CD4-positive, alpha-beta T cell treated with Interleukin-4 for 1 hour (primary cell): ENCODE data around the gene OSBPL7.

Experiments
- DNase-seq, 2 donors: peaks; one replicate each; pipeline ENCODE4 v3.0.0-alpha.2; 2020 to 2022

OSBPL7 gene

DNA sequence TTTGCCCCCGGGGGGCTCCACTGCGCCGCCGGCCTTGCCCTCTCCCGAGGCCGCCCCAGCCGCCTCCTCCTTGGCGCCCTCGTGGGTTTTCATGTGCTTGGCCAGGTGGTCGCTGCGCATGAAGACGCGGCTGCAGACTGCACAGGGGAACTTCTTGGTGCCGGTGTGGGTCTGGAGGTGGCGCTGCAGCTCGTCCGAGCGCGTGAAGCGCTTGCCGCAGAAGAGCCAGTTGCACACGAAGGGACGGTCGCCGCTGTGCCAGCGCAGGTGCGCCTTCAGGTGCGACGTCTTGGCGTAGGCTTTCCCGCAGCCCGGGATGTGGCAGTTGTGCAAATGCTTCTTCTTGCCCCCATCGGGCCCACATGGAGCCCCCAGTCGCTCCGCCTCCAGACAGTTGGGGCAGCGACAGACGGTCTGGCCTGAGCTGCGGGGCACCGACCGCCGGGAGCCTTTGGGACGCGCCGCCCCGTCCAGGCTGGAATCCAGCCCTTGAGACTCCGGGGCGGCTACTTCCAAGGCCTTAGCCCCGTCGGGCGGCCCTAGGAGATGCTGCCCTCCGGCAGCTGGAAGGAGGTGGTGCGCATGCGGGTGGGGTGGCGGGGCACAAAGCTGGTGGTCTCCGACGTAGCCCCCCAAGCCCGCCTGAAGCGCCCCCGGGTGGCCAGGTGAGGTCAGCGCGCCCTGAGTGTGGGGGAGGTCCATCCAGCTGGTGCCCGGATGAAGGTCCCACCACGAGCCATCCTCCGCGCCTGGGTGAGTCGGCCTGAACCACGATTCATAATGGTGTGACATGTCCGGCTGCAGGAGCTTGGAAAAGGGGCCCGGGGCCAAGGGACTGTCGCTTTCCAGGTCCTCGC, 26.0 kb upstream of the OSBPL7 start:
- peak; percentile 20 to 36 for DNase-seq

DNA sequence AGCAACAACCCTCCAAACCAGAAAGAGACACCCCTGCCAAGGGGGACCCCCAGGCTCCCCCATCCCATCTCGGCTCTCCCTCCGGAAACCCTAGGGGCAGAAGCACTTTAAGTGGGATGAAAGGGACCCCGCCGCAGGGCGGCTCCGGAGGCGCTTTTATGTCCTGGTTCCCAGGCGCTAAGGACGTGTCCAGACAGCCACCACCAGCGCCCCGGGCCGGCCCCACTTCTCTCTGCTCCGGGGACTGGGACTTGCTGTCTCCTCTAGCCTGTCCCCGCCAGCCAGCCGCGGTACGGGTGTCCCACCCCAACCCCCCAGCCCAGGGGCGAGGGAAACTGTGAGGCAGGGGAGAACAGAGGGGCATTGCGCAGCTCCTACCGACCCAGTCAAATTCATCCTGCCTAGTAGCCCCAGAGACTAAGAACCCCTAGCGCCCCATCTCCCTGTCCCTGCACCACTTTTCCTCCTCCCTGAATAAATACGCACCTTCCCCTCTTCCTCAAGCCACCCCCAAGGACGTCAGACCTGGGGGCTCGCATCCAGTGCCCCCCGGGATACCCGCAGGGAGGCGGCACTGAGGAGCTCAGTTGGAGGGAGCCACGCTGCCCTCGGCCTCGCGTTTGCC, 25.2 kb upstream of the OSBPL7 start:
- no peak for DNase-seq

DNA sequence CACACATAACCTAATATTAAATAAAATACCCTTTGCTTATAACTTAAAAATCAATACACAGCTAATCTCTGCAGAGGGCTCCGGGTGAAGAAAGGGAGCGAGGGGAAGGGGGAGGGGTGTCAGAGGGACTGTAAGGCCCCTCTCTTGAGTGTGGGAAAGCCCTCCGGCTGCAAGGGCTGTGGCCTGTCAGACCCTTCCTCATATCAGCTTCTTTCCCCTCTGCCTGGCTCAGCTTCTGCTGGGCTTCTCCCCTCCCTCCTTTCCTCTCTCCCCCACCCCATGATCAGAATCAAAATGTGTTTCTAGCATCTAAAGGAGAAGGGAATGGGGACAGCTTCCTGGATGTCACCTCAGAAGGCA, 24.1 kb upstream of the OSBPL7 start:
- DNase-seq: no peak

GRCh38 chr17:47844814-47845715, 23.5 kb upstream of the OSBPL7 start:
- no peak for DNase-seq

GRCh38 chr17:47844227-47844626, 22.6 kb upstream of the OSBPL7 start:
- DNase-seq: no peak

DNA sequence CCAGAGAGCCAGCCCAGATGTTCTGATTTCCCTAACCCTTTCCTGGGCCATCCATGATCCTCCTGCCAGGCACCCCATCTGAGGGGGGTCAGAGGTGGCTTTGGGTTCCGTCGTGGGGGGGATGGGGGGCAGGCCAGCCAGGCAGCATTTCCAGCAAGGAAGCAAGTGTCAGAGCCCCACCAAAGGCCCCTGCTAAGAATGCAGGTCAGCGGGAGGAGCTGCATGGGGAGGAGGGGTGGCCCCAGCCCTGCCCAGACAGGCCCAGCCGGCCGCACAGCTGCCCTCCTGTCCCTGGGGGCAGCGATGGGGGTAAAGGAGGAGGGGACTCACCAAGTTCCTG, 21.8 kb upstream of the OSBPL7 start:
- DNase-seq: no peak

GRCh38 chr17:47841488-47842291, 20.1 kb upstream of the OSBPL7 start:
- DNase-seq: no peak

- DNase-seq: peak; percentile 88 to 89
These were observed 19.3 kb upstream of the OSBPL7 start, which contains the start of gene SCRN2 for GRCh38 chr17:47840742-47841487. Gene SCRN2 (minus strand): TSS chr17:47841273. CDS start chr17:47840843, 430 bp downstream.

GRCh38 chr17:47840001-47840741, 18.6 kb upstream of the OSBPL7 start:
- DNase-seq: no peak

DNA sequence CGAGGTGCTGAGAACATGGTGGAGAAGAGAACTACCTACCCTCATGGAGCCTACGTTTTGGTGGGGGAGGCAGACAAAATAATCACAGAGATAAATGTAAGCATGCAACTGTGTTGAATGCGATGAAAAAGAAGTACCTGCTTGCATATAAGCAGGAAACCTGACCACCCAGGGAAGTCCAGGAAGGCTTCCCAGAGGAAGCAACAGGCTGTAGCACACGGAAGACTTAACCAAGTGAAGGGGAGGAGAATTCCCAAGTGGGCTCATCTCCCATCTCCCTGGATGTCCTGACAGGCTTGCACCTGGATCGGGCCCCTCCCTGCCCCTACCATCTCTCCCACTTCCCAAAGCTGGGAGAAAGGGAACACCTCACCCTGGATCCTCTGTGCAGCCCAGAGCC, 17.5 kb upstream of the OSBPL7 start:
- DNase-seq: no peak

DNA sequence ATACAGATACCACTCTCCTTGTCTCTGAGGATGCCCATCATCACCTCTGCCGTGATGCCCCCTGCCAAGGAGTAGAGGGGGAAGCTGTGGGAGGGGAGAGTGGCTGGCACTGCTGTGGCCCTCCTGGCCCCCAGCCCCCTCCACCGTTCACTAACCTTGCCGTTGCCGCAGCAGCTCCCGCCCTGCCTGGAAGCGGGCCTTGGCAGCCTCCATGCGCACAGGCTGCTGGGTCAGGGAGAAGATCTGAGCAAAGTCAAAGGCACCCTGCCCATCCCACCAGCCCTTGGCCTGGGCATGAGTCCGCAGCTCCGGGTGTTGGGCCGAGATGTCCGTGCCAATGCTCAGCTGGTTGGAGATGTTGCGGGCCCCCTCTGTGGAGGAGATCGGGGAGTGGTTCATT, 17.0 kb upstream of the OSBPL7 start:
- DNase-seq: no peak

DNA sequence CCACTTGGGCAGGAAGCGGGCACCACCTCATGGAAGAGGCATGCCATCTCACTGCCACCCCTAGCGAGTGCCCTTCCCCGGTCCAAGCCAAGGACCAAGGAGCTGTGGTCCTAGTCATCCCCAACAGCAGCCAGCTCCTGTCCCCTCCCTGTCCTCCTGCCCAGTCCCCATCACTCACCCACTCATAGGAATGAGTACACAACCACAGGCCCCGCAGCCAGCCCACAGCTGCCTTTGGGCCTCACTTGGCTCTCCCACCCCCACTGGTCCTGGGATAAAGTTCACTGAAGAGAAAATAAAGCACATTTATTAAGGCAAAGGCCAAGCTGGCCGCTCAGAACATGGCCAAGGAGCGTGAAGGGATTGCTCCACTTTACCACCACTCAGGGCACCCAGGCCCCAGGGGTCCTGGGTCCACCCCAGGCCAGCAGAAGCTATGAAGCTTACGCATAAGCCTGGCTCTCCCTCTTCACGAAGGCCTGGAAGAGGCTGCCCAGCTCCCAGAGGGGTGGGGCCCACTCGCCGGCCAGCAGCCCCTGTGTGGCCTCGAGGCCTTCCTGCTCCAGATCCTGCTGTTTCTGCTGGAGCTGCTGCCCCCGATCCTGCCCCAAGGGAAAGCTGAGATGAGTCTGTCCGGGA, 15.9 kb upstream of the OSBPL7 start:
- DNase-seq: no peak

GRCh38 chr17:47836601-47837000, 15.0 kb upstream of the OSBPL7 start:
- DNase-seq: no peak

DNA sequence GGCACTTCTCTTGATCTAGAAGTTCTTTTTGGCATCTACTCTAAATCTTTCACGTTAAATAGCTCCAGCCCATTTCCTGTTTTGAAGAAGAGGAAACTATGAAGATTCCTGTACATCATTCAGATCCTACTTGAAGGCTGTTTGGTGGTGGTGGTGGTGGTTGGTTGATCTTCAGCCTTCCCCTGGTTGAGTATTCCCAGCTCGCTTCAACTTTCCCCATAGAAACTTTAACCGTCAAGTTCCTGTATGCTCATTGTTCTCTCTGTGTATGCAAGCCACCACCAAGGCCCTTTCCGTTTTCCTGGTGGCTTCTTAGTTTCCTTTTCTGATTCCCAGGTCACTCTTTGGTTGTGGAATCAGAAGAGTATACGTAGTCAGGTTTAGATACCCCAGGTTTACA, 13.2 kb upstream of the OSBPL7 start:
- DNase-seq: no peak

DNA sequence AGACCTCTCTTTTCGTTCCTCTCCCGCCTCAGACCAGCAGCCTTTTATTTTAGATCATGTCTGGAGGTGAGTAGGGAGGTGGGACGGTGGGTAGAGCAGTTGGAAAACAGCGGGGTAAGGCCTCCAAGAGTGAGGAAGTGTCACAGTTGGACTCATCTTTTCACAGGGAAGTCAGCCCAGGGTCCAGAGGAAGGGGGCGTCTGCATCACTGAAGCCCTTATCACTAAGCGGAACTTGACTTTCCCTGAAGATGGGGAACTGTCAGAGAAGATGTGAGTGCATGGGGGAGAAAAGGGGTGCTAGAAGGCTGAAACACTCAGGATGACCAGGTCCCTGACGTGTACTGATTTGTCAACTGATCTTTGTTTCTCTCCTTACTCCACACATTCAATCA, 10.3 kb upstream of the OSBPL7 start:
- DNase-seq: peak in 1 of 2 donors; percentile 33

- DNase-seq: peak; percentile 94 to 95
These were observed 9.7 kb upstream of the OSBPL7 start, which contains the start of the genes LRRC46 and MRPL10 for GRCh38 chr17:47831003-47831933. Gene LRRC46 (plus strand): TSS chr17:47831670. CDS start chr17:47831990, 320 bp downstream. Gene MRPL10 (minus strand): TSS chr17:47831541. CDS start chr17:47831511, 30 bp downstream.

- no peak for DNase-seq
These were observed 8.9 kb upstream of the OSBPL7 start for GRCh38 chr17:47830396-47831002.

DNA sequence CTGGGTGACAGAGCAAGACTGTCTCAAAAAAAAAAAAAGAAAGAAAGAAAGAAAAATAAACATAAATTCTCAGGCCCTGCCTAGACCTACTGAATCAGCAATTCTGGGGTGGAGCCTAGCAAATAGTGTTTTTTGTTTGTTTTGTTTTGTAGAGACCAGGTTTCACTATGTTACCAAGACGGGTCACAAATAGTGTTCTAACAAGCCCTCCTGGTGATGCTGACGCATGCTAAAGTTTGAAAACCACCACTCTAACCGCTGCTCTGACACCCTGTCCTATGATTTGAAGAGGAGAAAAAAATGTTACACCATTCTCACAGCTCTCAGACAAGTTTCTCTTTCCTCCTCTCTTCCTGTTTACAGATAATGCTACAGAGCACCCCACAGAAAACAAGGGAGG, 8.3 kb upstream of the OSBPL7 start:
- DNase-seq: peak; percentile 85 to 93

DNA sequence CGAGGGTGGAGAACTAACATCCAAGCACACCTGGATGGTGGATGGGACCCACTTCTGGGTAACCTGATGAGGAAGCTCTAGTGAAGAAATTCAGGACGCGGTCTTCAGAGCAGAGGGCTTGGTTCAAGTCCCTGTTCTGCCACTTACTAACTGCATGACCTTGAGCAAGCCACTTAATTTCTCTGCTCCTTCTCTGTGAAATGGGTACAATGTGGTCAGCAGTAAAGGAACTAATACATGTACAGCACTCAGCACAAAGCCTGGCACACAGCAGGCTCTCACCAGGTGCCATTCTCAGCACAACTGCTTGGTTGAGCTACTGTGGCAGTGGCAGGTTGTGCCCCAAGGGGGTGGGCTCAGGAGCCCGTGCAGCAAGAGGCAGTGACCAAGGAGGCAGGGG, 1.9 kb upstream of the OSBPL7 start:
- no peak for DNase-seq
